Measurements from ENCODE around the gene CLDND1. TPM values are rescaled to one million over a fixed set of nuclear protein-coding genes. Genes with fewer than 3 reads are reported as not detected.

The CLDND1 gene
- total RNA-seq, 4 donors from 2014 or later: 70.2 to 112 (median 91.6) TPM

- peaks cover 11 to 15% of the 10 kb centered on the region in 2 donors for H3K36me3 ChIP-seq
- no peaks in the 10 kb centered on the region for H3K9me3 ChIP-seq
- TF ChIP-seq, protein P1, sequence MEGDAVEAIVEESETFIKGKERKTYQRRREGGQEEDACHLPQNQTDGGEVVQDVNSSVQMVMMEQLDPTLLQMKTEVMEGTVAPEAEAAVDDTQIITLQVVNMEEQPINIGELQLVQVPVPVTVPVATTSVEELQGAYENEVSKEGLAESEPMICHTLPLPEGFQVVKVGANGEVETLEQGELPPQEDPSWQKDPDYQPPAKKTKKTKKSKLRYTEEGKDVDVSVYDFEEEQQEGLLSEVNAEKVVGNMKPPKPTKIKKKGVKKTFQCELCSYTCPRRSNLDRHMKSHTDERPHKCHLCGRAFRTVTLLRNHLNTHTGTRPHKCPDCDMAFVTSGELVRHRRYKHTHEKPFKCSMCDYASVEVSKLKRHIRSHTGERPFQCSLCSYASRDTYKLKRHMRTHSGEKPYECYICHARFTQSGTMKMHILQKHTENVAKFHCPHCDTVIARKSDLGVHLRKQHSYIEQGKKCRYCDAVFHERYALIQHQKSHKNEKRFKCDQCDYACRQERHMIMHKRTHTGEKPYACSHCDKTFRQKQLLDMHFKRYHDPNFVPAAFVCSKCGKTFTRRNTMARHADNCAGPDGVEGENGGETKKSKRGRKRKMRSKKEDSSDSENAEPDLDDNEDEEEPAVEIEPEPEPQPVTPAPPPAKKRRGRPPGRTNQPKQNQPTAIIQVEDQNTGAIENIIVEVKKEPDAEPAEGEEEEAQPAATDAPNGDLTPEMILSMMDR (IDR thresholded peaks at IDR 0.05): no peak
- TF ChIP-seq POLR2A (IDR thresholded peaks at IDR 0.05): no peak
- H3K27me3 ChIP-seq: no peaks in the 10 kb centered on the region
- no peak overlapping the region for H3K27ac ChIP-seq
- WGBS, 2 donors: 91% methylated on average over 4 of the region's 4 CpGs
- H3K4me3 ChIP-seq (replicated peaks in 1 of 3): no peak overlapping the region
- intact Hi-C loops (cut with DNase I): no loop called here
- no peaks in the 10 kb centered on the region for H3K4me1 ChIP-seq
- DNase-seq: no peak
Measured at GRCh38 chr3:98512576-98512975, 10.1 kb downstream of the CLDND1 start.

- H3K4me1 ChIP-seq: no peaks in the 10 kb centered on the region
- H3K27me3 ChIP-seq: no peaks in the 10 kb centered on the region
- no peaks in the 10 kb centered on the region for H3K36me3 ChIP-seq
- no peak for DNase-seq
- H3K9me3 ChIP-seq: no peaks in the 10 kb centered on the region
- TF ChIP-seq, protein P1 (IDR thresholded peaks at IDR 0.05): no peak
- no peak for TF ChIP-seq POLR2A (IDR thresholded peaks at IDR 0.05)
- H3K4me3 ChIP-seq (replicated peaks in 1 of 3): no peak overlapping the region
- intact Hi-C loops (cut with DNase I): no loop called here
- H3K27ac ChIP-seq: no peak overlapping the region
- WGBS, 2 donors: 94 to 96% methylated on average over 2 of the region's 2 CpGs
Measured at GRCh38 chr3:98508582-98508981, 14.1 kb downstream of the CLDND1 start.

GRCh38 chr3:98504539-98504938, 18.2 kb downstream of the CLDND1 start:
- Histone ChIP-seq H3K36me3 (no peaks in the 10 kb centered on the region), H3K27ac (no peak overlapping the region), H3K27me3 (no peaks in the 10 kb centered on the region), H3K4me1 (no peaks in the 10 kb centered on the region), H3K9me3 (no peaks in the 10 kb centered on the region), H3K4me3 (replicated peaks in 1 of 3) (no peak overlapping the region)
- no peak for DNase-seq
- no peak for TF ChIP-seq POLR2A (IDR thresholded peaks at IDR 0.05)
- TF ChIP-seq, protein P1 (IDR thresholded peaks at IDR 0.05): no peak
- intact Hi-C loops (cut with DNase I): no loop called here
- 78 to 84% methylated on average over 4 of the region's 4 CpGs for WGBS, 2 donors

GRCh38 chr3:98501863-98502576, 20.7 kb downstream of the CLDND1 start:
- intact Hi-C loops (cut with DNase I): no loop called here
- H3K27me3 ChIP-seq: no peaks in the 10 kb centered on the region
- no peak overlapping the region for H3K27ac ChIP-seq
- no peaks in the 10 kb centered on the region for H3K9me3 ChIP-seq
- no peaks in the 10 kb centered on the region for H3K36me3 ChIP-seq
- WGBS, 2 donors: 93 to 95% methylated on average over 5 of the region's 5 CpGs
- H3K4me3 ChIP-seq (replicated peaks in 1 of 3): no peak overlapping the region
- H3K4me1 ChIP-seq: no peaks in the 10 kb centered on the region
- TF ChIP-seq POLR2A (IDR thresholded peaks at IDR 0.05): no peak
- TF ChIP-seq, protein P1 (IDR thresholded peaks at IDR 0.05): no peak
- DNase-seq: no peak

DNA sequence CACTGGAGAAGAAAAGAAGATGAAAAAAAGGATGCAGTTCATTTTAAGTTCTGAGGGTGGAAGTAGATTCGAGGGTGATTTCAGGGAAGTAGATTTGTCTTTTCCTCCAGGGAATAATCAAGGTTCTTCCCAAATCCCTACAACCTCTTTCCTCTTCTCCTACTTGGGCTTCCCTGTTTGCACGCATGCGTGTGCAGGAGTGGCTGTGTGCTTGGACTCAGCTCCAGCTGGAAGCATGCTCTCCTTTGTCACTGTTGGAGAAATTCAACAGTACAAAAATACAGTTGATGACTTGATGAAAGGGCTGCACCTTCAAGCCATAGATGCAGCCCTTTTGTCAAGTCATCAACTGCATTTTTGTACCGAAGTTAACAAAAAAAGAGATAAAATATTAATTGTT, 21.4 kb downstream of the CLDND1 start:
- 83 to 90% methylated on average over 4 of the region's 4 CpGs for WGBS, 2 donors
- TF ChIP-seq, protein P1 (IDR thresholded peaks at IDR 0.05): no peak
- no peak for TF ChIP-seq POLR2A (IDR thresholded peaks at IDR 0.05)
- Histone ChIP-seq H3K27me3 (no peaks in the 10 kb centered on the region), H3K4me3 (replicated peaks in 1 of 3) (no peak overlapping the region), H3K9me3 (no peaks in the 10 kb centered on the region), H3K36me3 (no peaks in the 10 kb centered on the region), H3K27ac (no peak overlapping the region), H3K4me1 (no peaks in the 10 kb centered on the region)
- no peak for DNase-seq
- intact Hi-C loops (cut with DNase I): no loop called here
